K562 (cell line): ENCODE results near the gene STK33. TPM values are rescaled to one million over a fixed set of nuclear protein-coding genes. Genes with fewer than 3 reads are reported as not detected.

Source experiments
- ATAC-seq: fragments of 200-7000 bp; cut with Tn5 transposase; 3 replicates; pipeline ENCODE4 v1.9.1; 2020; ENCODE audit warnings: moderate library complexity
- BruUV-seq: library from RNA; stranded (reverse); fragments of 400-500 nt; replicated peaks from 2 replicates; lab custom pipeline; 2021; lab: Mats Ljungman, UMichigan
- CTCF ChIA-PET: fragments of 300-600 bp; formaldehyde crosslinking; extraction: SDS; loops from one replicate; lab custom pipeline; 2021; ENCODE audit warnings: low intra/inter-chr PET ratio; lab: Yijun Ruan, JAX
- POLR2A ChIA-PET: fragments of 300-600, 350-650 bp; sonication (Branson Sonifier 250); formaldehyde crosslinking; extraction: SDS; loops from one replicate; lab custom pipeline; 2021; ENCODE audit warnings: antibody characterized with exemption, inconsistent platforms; lab: Yijun Ruan, JAX
- DNase-seq, 4 experiments: peaks; one replicate each; pipeline versions ENCODE4 v3.0.0 to v3.0.0-alpha.2; 2011 to 2018; ENCODE audit warnings: low spot score in 3 of 4, mixed read lengths in 3 of 4; ENCODE audit errors: extremely low read depth in 1 of 4
- FAIRE-seq: peaks from 2 replicates; lab custom pipeline; 2011; peaks lifted over from hg19 to GRCh38; lab: Jason Lieb, UNC
- H2AFZ ChIP-seq: 2 replicates; pipeline ENCODE4 v1.6.0; 2011; ENCODE audit warnings: low read depth, low read length, control low read depth, inconsistent platforms
- H3K27ac ChIP-seq: fragments of 200-600 bp; 3 replicates; pipeline ENCODE4 v1.8.0; 2011; ENCODE audit warnings: low read depth, mild to moderate bottlenecking, control low read depth, inconsistent platforms, low read length, moderate library complexity, mixed read lengths; ENCODE audit errors: extremely low read depth
- H3K27me3 ChIP-seq, 2 experiments: fragments of 300-600 bp in 1 of 2; 2 replicates in 1 of 2; 3 replicates in 1 of 2; pipeline versions ENCODE4 v1.6.0 to v1.8.0; 2011; ENCODE audit warnings: inconsistent platforms in 2 of 2, low read length in 2 of 2, mild to moderate bottlenecking in 1 of 2, mixed read lengths in 1 of 2, moderate library complexity in 1 of 2; ENCODE audit not compliant: control insufficient read depth in 2 of 2, insufficient read depth in 2 of 2
- H3K36me3 ChIP-seq: fragments of 300-600 bp; 3 replicates; pipeline ENCODE4 v1.8.0; 2011; ENCODE audit warnings: mild to moderate bottlenecking, low read length, inconsistent platforms; ENCODE audit not compliant: control insufficient read depth, insufficient read depth
- H3K4me1 ChIP-seq, 2 experiments: fragments of 200-600 bp in 1 of 2; replicated peaks in 1 of 2; 2 replicates in 1 of 2; 3 replicates in 1 of 2; pipeline versions ENCODE4 v1.5.1 to v1.8.0; 2011; ENCODE audit warnings: inconsistent platforms in 2 of 2, low read length in 2 of 2, mild to moderate bottlenecking in 1 of 2, mixed read lengths in 1 of 2, moderate library complexity in 1 of 2; ENCODE audit not compliant: control insufficient read depth in 2 of 2, insufficient read depth in 2 of 2
- H3K4me2 ChIP-seq: 2 replicates; pipeline ENCODE4 v1.6.1; 2011; ENCODE audit warnings: low read length, control low read depth, inconsistent platforms, mixed read lengths; ENCODE audit not compliant: insufficient read depth
- H3K4me3 ChIP-seq: fragments of 200-600 bp; sonication (generic), shearing (Covaris generic); 2 replicates; pipeline ENCODE4 v1.5.1; 2016; ENCODE audit warnings: control low read depth, inconsistent platforms
- H3K79me2 ChIP-seq: fragments of 200-600 bp; 3 replicates; pipeline ENCODE4 v1.8.0; 2011; ENCODE audit warnings: low read length, inconsistent platforms; ENCODE audit not compliant: control insufficient read depth, insufficient read depth
- H3K9ac ChIP-seq, 2 experiments: 2 replicates each; pipeline versions ENCODE4 v1.6.0 to v1.6.1; 2011; ENCODE audit warnings: low read depth in 2 of 2, low read length in 2 of 2, control low read depth in 1 of 2, inconsistent platforms in 1 of 2, mild to moderate bottlenecking in 1 of 2, mixed read lengths in 1 of 2; ENCODE audit not compliant: insufficient read depth in 1 of 2
- H3K9me1 ChIP-seq: one replicate; pipeline ENCODE4 v1.6.0; 2011; ENCODE audit warnings: inconsistent platforms, mild to moderate bottlenecking, low read length, moderate library complexity; ENCODE audit not compliant: control insufficient read depth, insufficient read depth
- H3K9me3 ChIP-seq: replicated peaks from 2 replicates; pipeline ENCODE4 v1.5.1; 2011; ENCODE audit warnings: low read depth, low read length, inconsistent platforms; ENCODE audit not compliant: control insufficient read depth, insufficient read depth
- H4K20me1 ChIP-seq: replicated peaks from 2 replicates; pipeline ENCODE4 v1.6.1; 2011; ENCODE audit warnings: low read length, inconsistent platforms, mixed read lengths; ENCODE audit not compliant: control insufficient read depth, insufficient read depth
- BCOR ChIP-seq: fragments of 450-650 bp; IDR thresholded peaks from 2 replicates; pipeline ENCODE4 v1.6.1; 2016
- MAZ ChIP-seq, 2 experiments: fragments of 450-650 bp in 1 of 2; sonication (generic) in 1 of 2; formaldehyde crosslinking; IDR thresholded peaks in 1 of 2; conservative IDR thresholded peaks in 1 of 2; 2 replicates each; pipeline versions ENCODE4 v1.4.0 to v1.5.0; 2020; ENCODE audit warnings: mild to moderate bottlenecking in 1 of 2, missing genetic modification reagents in 1 of 2
- RBM25 ChIP-seq: fragments of 200-400 bp; formaldehyde crosslinking; IDR thresholded peaks from 2 replicates; pipeline ENCODE4 v1.6.1; 2018; ENCODE audit warnings: low read length, low read depth, moderate library complexity; ENCODE audit not compliant: severe bottlenecking
- YBX1 ChIP-seq: fragments of 450-650 bp; IDR thresholded peaks from 2 replicates; pipeline ENCODE4 v1.7.1; 2016; ENCODE audit warnings: mild to moderate bottlenecking
- ZFP36 ChIP-seq: fragments of 150-350 bp; IDR thresholded peaks from 2 replicates; pipeline ENCODE4 v1.6.1; 2018; ENCODE audit warnings: low read length, low read depth; ENCODE audit not compliant: partially characterized antibody
- WGBS: fragments of 100-300 bp; shearing (Covaris generic); methylation state at CpG from one replicate; pipeline ENCODE4 v1.1.6; 2016; ENCODE audit warnings: low coverage, mixed read lengths; ENCODE audit not compliant: insufficient coverage; ENCODE audit errors: missing lambda C conversion rate; 5-methylcytosine and 5-hydroxymethylcytosine counted together
- in situ Hi-C: fragments of 300-500 bp; cut with MboI; formaldehyde crosslinking; loops from 4 replicates; pipeline ENCODE4 v1.15.0; 2018; ENCODE audit warnings: inconsistent platforms, mixed read lengths
- intact Hi-C: fragments of 100-400 bp; cut with micrococcal nuclease; formaldehyde crosslinking; loops from 2 replicates; pipeline ENCODE4 v1.14.2; 2022
- polyA plus RNA-seq, 8 experiments: library from polyadenylated mRNA; depleted of rRNA in 4 of 8; stranded (reverse) in 5 of 8; unstranded in 3 of 8; fragments of >200 nt; fragmentation: Nextera tagmentation in 2 of 8; fragmentation: Illumina TruSeq in 1 of 8; extraction: Ambion mirVana in 2 of 8; extraction: Trizol in 1 of 8; gene quantifications; 2 replicates each; pipeline versions ENCODE4 v1.2.1 to v1.2.3, GENCODE V29; 2011 to 2014; ENCODE audit warnings: inconsistent platforms in 1 of 8, missing spikeins in 1 of 8
- total RNA-seq, 7 experiments: library from RNA; depleted of rRNA in 6 of 7; stranded (reverse); fragments of >200 nt in 6 of 7; fragmentation: Illumina TruSeq in 2 of 7; extraction: Trizol in 2 of 7; gene quantifications; 2 replicates each; pipeline versions ENCODE4 v1.2.1 to v1.2.3, GENCODE V29; 2011 to 2021; ENCODE audit warnings: low replicate concordance in 1 of 7

STK33 gene
- total and polyA plus RNA-seq, 9 of the 15 experiments (the other 6 are each of a cell fraction or from before 2014, with no cell fraction given), result not detected

DNA sequence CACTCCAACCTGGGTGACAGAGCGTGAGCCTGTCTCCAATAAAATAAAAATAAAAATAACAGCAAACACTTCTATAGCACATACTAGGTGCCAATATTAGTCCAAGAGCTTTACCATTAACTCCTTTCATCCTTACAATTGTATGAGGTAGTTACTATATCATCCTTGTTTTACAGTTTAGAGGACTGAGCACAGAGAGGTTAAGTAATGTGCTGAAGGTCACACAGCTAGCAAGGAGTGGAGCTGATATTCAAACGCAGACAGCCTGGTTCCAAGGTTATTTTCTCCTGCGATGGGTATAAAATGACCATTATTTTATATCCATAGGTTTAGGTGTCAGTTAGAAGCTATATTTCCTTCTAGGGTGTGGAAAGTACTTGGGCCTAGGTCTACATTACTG is 249.7 kb downstream of the STK33 start:
- in situ Hi-C loops, result no loop called here
- DNase-seq (no peak), ATAC-seq (no peak), FAIRE-seq (no peak)
- H3K9ac ChIP-seq, result no peak overlapping the region
- TF ChIP-seq ZFP36 (peak; percentile 66), BCOR (0 out of 2 replicates have a peak, but pooled peaks have one; percentile 18), YBX1 (no peak), MAZ (CRISPR knock-in tag; conservative IDR thresholded peaks at IDR 0.05 in 1 of 2, IDR thresholded peaks at IDR 0.05 in 1 of 2) (no peak), RBM25 (peak; percentile 87)
- CTCF ChIA-PET, result no interaction called here
- peaks cover 3 to 40% of the 10 kb centered on the region in 2 experiments; a peak in 4 of 5 replicates for H3K27me3 ChIP-seq
- no peaks in the 10 kb centered on the region for H3K79me2 ChIP-seq
- H2AFZ ChIP-seq, result no peak overlapping the region
- no peaks in the 10 kb centered on the region for H3K36me3 ChIP-seq
- intact Hi-C loops, result no loop called here
- H3K9me1 ChIP-seq, result no peaks in the 10 kb centered on the region
- H3K4me3 ChIP-seq, result no peak overlapping the region
- no peak overlapping the region for H3K27ac ChIP-seq
- BruUV-seq, result no TSS peak
- no peaks in the 10 kb centered on the region; the same call in 1 of the 2 replicates for H4K20me1 ChIP-seq
- POLR2A ChIA-PET, result interaction anchor here (0.6 kb wide), 1 partner anchor 13 kb away, joined by 3 read pairs; no protein-coding TSS in a partner anchor
- WGBS, result 4% methylated on average over 3 of the region's 3 CpGs
- no peaks in the 10 kb centered on the region for H3K9me3 ChIP-seq
- no peak overlapping the region for H3K4me2 ChIP-seq
- H3K4me1 ChIP-seq, result no peaks in the 10 kb centered on the region
